Activated naive CD4-positive, alpha-beta T cell treated with Interleukin-2 at 50 U/mL for 16 hours (primary cell): ENCODE results near the gene ZSCAN1.
"Not testable (repeated sequence)": the region's sequence is repeated elsewhere in the genome, so short reads cannot be mapped to it uniquely, and the experiment has no call there.

Experiments used
- DNase-seq: peaks from one replicate; pipeline ENCODE4 v3.0.0-alpha.2; 2020

ZSCAN1 gene, protein sequence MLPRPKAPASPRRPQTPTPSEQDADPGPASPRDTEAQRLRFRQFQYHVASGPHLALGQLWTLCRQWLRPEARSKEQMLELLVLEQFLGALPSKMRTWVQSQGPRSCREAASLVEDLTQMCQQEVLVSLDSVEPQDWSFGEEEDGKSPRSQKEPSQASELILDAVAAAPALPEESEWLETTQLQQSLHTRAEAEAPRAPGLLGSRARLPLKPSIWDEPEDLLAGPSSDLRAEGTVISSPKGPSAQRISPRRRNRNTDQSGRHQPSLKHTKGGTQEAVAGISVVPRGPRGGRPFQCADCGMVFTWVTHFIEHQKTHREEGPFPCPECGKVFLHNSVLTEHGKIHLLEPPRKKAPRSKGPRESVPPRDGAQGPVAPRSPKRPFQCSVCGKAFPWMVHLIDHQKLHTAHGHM

GRCh38 chr19:58033741-58034476 is at the start of gene ZSCAN1:
Gene ZSCAN1 (plus strand): TSS chr19:58034025. CDS start chr19:58037837, 3,812 bp downstream.
- DNase-seq, result no peak

DNA sequence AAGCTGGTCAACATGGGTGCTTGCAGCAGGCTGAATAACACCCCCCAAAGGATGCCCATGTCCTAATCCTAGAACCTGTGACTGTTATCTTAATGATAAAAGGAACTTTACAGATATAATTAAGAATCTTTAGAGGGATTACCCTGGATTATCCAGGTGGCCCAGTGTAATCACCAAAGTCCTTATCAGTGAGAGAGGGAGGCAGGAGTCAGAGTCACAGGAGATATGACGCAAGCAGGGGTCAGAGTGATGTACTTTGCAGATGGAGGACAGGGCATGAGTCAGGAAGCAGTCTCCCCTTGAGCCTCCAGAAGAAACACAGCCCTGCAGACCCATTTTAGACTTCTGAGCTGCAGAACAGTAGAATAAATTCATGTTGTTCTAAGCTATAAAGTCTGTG is 41.0 kb upstream of the ZSCAN1 start:
- DNase-seq, result no peak

DNA sequence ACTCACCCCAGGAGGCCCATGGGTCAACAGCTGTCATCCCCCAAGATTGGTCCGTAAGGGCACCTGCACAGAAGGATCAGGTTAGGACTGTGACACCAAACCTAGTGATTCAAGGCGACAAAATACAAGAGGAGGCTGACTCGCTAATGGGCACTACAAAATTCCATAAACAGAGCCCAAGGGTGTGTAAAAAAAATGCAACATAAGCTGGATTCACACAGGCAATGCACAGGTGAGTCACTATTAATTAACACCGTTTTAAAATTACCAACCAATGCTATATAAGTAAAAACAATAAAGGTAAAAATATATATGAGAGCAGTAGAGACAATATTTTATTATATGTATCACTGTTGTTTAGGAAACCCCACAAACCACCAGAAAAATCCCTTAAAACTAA is 33.1 kb upstream of the ZSCAN1 start:
- no peak for DNase-seq

DNA sequence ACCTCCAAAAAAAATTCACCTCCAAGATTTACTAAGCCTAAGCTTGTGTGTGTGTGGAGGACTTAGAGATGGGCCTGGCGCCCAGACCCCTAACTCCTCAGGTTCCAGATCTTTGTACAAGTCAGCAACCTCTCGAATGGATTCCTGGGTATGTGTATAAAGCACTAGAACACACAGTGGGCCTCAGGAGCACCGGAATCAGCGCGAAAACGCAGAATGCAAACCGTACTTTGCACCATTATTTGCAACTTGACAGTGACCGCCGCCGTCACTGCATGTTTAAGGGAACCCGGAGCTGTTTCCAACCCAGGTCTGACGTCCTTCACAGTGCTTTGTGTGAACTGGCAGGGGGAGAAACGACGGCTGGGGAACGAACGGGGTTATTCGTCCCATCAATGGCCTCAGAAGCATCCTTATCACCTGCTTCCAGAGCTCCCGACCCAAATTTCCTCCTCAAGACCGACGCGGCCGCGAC is 31.9 kb upstream of the ZSCAN1 start:
- DNase-seq, result no peak

DNA sequence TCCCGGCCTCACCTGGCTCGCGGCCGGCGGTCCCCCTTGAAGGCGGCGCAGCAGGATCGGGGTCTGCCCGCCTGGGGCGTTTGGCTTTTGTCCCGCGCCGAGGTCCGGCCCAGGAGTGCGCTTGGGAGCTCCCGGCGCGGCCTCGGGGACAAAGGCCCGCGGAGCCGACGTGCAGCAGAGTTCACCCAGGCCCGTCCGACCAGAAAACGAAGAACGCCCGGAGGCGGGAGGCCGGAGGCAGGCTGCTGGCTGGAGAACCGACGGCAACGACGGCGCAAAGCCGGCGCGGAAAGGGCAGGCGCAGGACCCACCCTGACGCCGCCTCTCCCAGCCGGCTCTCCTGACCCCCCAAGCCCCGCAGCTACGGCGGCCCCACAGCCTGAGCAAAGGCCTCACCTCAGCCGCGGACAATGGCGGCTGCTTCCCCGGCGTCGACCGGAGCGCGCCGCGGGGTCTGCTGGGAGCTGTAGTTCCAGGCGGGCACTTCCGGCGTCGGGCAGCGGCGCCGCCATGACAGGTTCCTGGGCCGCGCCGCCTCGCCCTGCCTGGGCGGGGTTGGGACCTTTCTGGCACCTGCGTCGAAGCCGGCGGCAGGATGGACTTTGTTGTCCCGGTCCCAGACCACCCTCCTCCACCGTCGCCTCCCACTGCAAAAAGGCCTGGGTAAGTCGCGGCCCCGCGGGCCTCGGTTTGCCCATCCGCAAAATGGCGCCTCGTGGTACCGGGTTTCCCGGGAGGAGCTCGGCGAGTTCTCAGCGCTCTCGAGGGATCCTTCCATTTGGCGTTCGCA is 31.2 kb upstream of the ZSCAN1 start, which contains the start of gene ZNF606:
Gene ZNF606, minus strand, starts transcription at position 437 of the 790 bp plus-strand sequence. CDS start 1,501 bp downstream, outside the sequence.
- peak; percentile 85 for DNase-seq

DNA sequence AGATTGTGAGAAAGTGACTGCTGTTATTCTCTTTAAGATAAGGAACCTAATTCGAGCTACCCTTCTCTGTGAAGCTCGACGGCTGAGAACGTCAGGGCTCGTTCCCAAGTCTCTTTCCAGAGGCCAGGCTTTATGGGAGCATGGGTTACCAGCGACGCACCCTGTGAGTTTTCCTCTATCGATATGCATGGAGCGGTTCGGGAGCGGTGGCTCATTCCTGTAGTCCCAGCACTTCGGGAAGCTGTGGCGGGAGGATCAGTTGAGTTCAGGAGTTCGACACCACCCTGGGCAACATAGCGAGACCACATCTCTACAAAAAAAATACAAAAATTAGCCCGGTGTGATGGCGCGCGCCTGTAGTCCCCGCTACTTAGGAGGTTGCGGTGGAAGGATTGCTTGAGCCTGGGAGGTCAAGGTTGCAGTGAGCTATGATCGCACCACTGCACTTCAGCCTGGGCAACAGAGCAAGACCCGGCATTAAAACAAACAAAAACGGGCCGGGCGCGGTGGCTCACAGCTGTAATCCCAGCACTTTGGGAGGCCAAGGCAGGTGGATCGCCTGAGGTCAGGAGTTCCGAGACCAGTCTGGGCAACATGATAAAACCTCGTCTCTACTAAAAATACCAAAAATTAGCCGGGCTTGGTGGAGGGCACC is 30.5 kb upstream of the ZSCAN1 start:
- DNase-seq, result no peak

DNA sequence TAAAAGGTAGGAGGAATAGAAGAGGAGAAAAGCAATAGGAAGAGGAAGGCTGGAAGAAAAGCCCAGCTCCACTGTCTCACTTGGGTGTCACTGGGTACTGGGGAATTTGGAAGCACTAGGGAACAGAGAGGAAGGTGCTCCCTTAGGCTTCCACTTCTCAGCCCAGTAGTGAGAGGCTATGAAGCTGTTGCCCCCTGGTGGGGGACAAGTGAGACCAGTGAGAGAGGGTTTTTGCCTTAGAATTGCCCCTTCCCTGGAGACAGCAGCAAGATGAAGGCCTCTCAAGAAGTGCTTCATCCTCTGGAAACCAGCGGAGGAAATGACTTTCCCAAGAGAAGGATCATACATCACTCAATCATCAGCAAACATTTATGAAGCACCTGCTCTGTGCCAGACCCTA is 26.5 kb upstream of the ZSCAN1 start:
- no peak for DNase-seq

DNA sequence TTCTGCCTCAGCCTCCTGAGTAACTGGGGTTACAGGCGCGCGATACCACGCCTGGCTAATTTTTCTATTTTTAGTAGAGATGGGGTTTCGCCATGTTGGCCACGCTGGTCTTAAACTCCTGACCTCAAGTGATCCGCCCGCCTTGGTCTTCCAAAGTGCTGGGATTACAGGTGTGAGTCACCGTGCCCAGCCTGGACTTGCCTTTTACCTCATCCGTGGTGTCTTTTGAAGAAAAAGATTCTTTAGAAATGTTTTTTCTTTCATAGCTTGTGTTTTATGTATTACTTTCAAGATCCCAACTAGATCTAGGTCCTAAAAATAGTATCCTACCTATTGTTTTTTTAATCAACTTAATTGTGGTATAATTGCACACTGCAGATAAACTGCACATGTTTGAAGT is 24.9 kb upstream of the ZSCAN1 start:
- DNase-seq, result not testable (repeated sequence)

- no peak for DNase-seq
These were observed 24.5 kb upstream of the ZSCAN1 start for GRCh38 chr19:58009301-58009665.

DNA sequence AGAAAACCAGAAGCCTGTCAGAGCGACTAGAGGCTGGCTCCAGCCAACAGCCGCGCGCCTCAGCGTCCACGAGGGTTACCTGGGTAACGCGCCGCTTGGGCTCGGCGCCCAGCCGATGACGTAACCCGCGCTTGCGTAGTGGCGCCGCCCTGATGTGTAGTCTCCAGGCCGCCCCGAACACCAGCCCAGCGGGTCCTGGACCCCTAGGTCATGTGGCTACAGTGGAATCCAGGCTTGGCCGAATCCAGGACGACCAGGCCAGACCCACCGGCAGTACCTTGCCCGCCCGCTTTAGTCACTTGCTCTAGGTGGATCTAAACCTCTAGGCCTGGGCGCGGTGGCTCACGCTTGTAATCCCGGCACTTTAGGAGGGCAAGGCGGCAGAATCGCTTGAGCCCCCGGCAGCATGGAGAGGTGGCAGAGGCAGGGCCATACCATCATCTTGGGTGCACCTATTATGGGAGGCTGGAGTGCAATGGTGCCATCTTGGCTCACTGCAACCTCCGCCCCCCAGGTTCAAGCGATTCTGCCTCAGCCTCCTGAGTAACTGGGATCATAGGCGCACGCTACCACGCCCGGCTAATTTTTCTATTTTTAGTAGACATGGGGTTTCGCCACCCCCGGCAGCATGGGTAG is 24.0 kb upstream of the ZSCAN1 start:
- peak; percentile 21 for DNase-seq

- DNase-seq, result no peak
These were observed 23.3 kb upstream of the ZSCAN1 start for GRCh38 chr19:58010507-58010906.

DNA sequence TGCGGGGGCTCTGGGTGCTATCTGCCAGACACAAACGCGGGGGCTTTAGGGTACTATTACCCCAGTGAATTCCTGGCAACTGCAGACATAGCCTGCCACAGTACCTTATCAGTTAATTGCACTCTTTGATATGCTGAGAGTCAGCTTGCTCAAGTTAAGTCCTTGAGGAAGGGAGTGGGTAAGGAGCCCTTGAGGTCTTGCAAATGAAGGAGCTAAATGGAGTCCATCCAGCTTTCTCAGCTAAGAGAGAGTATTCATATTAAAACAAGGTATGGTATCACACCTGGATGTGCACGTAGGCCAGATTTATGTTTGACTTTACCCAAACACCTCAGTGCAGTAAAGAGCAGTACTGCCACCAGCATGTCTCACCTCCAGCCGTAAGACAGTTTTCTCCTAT is 19.7 kb upstream of the ZSCAN1 start:
- no peak for DNase-seq

DNA sequence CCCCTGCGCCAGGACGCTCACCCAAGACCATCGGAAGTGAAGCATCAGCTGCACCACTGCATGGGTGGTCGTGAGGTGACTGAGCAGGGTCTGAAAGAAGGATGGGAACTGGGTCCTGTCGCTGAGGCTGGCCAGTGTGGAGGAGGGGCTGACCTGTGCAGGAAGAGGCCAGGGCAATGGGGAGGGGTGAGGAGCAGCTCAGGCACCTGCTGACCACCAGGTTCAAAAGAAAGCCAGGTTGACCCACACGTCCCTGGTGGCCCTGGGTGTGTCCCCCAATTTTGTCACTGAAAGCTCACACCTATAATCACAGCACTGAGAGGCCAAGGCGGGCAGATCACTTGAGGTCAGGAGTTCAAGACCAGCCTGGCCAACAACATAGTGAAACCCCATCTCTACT is 13.7 kb upstream of the ZSCAN1 start:
- no peak for DNase-seq

DNA sequence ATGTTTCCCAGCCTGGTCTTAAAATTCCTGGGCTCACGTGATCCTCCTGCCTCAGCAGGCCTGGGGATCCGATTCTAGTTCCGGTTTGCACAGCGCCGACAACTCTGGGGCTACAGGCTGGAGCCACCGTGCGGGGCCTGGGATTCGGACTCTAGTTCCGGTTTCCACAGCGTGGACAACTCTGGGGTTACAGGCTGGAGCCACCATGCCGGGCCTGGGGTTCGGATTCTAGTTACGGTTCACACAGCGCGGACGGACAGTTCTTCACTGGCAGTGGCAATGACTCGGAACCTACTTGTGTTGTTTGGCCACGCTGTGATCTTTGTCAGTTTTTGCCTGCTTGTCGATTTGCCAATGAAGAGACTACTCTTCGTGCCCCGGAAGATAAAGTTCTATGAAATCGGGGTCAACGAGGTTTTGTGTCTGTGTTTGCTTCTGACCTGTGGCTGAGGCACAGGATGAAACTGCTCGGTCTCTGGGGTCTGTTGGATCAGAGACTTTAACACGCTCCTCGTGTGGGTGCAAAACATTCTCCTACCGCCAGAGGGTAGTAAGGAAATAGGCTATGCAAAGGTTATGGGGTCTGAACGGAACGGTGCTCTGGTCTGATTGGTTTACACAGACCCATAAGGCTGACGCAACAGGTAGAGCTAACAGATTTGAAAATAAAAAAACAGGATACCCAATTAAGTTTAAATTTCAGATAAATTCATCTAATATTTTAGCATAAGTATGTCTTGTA is 12.1 kb upstream of the ZSCAN1 start:
- peak; percentile 13 for DNase-seq

- no peak for DNase-seq
These were observed 11.6 kb upstream of the ZSCAN1 start for GRCh38 chr19:58022283-58022660.

- DNase-seq, result no peak
These were observed 9.2 kb upstream of the ZSCAN1 start for GRCh38 chr19:58024661-58025060.

- no peak for DNase-seq
These were observed 610 bp downstream of the ZSCAN1 start for GRCh38 chr19:58034477-58034793.

DNA sequence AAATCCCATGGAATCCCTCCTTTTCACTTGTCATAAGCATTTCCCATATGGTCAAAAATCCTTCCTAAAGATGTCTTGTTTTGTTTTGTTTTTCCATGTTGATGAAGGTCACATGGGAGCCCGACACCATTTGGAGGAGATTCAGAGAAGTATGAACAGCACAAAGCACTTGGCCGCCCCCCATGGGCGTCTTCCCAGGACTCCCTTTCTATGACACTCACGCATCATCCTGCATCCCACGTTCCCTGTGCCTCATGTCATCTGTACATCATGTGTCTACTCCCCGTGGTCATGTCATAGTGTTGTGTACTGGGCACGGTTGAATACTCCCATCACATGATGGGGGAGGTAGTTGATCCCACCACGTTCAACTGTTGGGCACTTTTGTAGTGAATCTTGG is 2.0 kb downstream of the ZSCAN1 start:
- DNase-seq, result no peak

GRCh38 chr19:58037927-58038687 is 4.3 kb downstream of the ZSCAN1 start:
- no peak for DNase-seq

GRCh38 chr19:58038688-58039204 is 4.9 kb downstream of the ZSCAN1 start:
- DNase-seq, result no peak
